ENCODE results near the gene ELP4.

ELP4 gene

DNA sequence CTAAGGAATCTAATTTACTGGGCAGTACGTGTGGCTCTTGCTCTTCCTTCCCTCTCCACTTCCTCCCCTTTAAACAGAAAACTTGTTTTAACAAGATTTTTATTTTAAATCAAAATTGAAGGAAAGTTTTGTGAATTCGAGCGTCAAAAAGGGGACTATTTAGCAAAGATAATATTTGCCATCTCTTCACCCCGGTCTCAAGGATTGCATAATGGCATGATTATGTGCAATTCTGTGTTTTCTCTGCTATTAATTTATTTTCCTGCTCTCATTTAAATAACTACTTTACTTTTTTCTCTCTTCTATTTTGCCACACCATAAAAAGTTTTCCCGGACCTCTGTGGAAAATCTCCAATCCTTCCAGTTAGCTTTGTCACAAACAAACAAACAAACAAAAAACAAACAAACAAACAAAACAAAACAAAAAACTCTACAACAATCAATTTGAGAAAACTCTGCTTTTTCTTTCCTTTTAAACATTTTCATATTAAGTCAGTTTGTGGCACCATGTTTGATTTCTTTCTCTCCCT is 311.7 kb downstream of the ELP4 start:
- DNase-seq (ENCODE audit: low read depth in 3 of 3, low spot score in 1 of 3): no peak

DNA sequence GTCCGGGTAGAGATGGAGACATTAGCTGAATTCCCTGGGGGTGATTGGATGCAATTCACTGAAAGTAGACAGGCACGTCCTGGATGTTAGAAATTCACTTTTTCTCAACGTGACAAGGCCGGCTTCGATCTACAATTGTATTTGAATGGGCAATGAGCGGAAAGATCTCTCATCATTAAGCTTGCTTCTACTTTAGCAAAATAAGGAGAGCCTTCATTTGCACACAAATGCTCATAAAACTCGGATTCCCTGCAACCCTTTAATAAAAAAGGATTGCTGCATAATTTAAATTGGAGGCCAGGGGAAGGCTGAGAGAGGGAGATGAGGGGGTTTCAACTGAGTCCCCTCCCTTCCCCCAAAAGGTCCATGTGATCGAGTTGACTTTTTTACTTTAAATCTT is 312.2 kb downstream of the ELP4 start:
- DNase-seq (ENCODE audit: low read depth in 3 of 3, low spot score in 1 of 3): no peak

DNA sequence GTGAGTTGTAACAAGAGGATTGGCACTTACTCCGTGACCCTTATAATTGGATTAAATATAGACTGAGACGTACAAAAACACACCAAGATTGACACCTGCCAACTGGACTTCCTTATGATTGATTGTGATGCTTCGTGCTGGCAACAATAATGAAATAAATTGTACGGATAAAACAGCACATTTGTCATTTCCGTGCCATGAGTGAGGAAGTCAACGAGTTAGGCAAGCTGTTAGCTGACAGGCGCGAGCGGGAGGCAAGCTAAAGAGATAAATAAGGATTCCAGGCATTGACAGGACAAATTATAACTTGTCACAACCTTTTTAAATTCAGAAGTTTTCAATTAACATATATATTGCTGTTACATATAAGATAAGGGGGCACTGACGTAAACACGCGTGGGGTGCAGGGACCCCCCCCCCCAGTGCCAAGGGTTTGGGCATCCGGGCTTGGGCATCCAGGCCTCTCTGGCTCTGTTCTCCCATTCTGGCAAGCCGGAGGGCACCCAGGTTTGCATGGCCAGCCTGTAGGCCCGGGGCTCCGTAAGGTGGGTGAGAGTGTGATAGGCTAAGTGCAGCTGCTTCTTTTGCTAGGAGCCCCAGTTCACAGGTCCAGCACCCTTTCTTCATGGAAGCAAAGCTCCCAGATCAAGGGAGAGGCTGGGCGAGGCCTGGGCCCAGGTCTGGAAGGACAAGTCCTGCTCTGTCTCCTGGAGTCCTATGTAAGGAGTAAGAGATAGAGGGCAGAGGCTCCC is 312.8 kb downstream of the ELP4 start:
- DNase-seq (ENCODE audit: low read depth in 3 of 3, low spot score in 1 of 3): no peak

GRCh38 chr11:31822927-31823643 is 313.5 kb downstream of the ELP4 start:
- DNase-seq (ENCODE audit: low read depth in 3 of 3, low spot score in 1 of 3): no peak

DNA sequence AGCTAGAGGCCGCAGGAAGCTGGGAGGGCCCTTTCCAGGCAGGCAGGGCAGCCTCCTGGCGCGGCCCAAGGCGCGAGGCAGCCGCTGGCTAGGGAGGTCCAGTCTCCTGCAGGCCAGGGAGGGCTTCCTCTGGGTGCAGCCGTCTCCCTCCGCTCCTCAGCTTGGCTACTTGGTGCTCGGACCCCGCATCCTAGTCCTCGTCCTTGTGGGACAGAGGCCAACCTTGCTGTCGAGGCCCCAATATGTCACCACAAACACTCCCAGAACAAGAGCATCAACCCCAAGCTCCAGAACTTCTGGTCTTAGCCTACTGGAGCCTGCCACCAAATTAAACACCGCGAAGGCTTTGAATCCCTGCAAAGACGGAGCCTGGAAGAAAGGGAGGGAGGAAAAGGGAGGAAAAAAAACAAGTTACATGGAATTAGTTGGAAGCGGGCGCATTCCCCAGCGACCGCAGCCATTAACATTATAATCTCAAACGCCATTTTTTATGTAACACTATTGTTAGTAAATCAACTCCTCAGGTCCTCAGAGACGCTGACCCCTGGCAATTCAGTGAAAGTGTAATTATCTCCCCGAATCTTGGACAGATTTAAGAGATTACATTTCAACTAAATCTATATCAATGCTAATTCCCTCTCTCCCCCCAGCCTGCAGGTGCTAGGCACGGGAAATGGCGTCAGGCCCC is 314.2 kb downstream of the ELP4 start:
- no peak for DNase-seq (ENCODE audit: low read depth in 3 of 3, low spot score in 1 of 3)

DNA sequence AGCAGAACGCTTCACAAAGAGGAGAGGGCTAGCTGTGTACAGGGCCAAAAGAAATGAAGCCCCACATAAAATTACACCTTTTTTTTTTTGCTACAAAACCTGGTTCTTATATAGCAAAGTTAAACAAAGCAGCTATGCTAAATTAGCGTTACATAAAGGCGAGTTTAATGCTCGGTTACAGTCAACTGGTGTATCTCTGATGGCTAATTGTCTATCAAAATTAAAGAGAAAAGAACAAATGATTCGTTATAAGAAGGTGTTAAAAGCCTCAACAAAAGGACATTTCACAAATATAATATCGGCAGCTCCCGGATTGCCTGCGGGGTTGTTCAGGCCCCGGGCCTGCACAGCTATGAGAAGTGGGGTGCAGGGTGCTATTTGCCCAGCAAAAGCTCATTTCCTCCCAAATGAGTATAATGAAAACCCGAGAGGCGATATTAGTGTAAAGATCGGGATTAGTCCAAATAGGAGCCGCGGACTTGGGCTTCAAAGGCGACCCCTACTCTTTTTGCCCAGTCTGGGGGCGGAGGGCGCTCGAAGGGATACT is 314.8 kb downstream of the ELP4 start:
- no peak for DNase-seq (ENCODE audit: low read depth in 3 of 3, low spot score in 1 of 3)

- DNase-seq (ENCODE audit: low read depth in 3 of 3, low spot score in 1 of 3): no peak
These were observed 315.6 kb downstream of the ELP4 start for GRCh38 chr11:31824879-31825837.

GRCh38 chr11:31825838-31826484 is 316.4 kb downstream of the ELP4 start:
- DNase-seq (ENCODE audit: low read depth in 3 of 3, low spot score in 1 of 3): no peak

GRCh38 chr11:31826536-31827438 is 317.2 kb downstream of the ELP4 start:
- DNase-seq (ENCODE audit: low read depth in 3 of 3, low spot score in 1 of 3): no peak

DNA sequence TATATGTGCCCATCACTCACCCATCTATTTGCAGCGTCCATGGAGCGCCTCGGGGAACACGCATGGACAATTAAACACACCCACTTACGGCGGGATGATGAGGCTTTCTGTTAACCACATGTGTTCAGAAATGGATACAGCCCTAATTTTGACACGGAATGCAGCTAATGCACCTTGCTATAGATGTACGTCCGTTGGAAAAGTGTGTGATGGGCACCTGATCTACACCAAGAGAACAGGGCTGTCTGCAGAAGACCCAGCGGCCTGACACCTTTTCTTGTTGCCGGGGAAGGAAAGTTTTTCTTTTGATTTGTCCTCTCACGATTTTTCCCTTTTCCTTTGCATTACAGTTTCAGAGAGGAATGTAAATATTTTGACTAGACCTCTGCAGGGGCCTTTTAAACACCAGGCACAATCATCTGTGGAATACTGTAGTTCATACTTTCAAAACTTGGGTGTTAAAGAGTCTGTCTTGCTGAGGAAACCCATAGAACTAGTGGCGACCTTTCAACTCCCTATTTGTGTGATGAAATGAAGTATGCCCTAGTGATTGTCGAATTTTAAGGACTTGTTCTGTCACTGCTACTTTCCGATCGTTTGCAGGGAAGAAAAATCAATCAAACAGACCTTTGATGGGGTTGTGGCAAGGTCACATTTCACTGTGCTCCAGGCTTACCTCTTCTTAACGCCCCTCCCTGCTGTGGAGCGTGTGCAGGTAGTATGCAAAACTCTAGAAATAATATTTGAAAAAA is 318.1 kb downstream of the ELP4 start:
- no peak for DNase-seq (ENCODE audit: low read depth in 3 of 3, low spot score in 1 of 3)

DNA sequence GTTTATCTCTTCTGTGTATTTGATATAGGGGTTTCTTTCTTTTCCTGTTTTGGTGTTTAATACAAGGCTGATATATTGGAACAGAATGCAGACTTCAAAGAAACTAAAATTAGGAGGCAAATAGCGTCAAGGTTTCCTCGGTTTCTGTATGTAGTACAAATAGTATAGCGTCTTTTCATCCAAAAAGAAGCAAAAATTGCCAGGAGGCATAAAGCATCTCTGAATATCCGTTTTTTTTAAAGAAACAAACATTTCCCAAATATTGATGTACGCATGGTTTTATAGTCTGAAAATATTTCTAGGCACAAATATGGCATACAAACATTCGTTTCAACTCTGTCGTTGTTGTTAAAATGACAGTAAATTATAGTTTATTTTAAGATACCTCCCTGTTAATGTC is 318.6 kb downstream of the ELP4 start:
- DNase-seq (ENCODE audit: low read depth in 3 of 3, low spot score in 1 of 3): no peak

- no peak for DNase-seq (ENCODE audit: low read depth in 3 of 3, low spot score in 1 of 3)
These were observed 320.8 kb downstream of the ELP4 start for GRCh38 chr11:31830406-31830805.

- DNase-seq (ENCODE audit: low read depth in 3 of 3, low spot score in 1 of 3): no peak
These were observed 324.7 kb downstream of the ELP4 start for GRCh38 chr11:31834237-31834636.

Measured in stimulated activated CD4-positive, alpha-beta T cell treated with anti-CD3 and anti-CD28 coated beads, TNF-alpha, amount 100 ng/mL, for 1 hour (primary cell).